ENCODE results near the gene PIANP. TPM values are rescaled to one million over a fixed set of nuclear protein-coding genes. Genes with fewer than 3 reads are reported as not detected.

PIANP gene
- total RNA-seq, 1 donor from 2014 or later = 0.40 TPM

- TF ChIP-seq CTCF (IDR thresholded peaks at IDR 0.05) = no peak
- Mint-ChIP-seq H3K4me1 (peaks cover 11% of the 10 kb centered on the region), H3K9me3 (no peaks in the 10 kb centered on the region), H3K27me3 (no peaks in the 10 kb centered on the region), H3K4me3 (no peak overlapping the region), H3K27ac (no peak overlapping the region), H3K36me3 (ENCODE audit: low read depth) (peaks cover 55% of the 10 kb centered on the region)
- ATAC-seq (ENCODE audit: low read depth) (no peak), DNase-seq (no peak)
- POLR2A ChIA-PET = no interaction called here
- intact Hi-C loops (cut with micrococcal nuclease) = no loop called here
- CTCF ChIA-PET = no interaction called here
Measured at GRCh38 chr12:6650832-6651231, 49.8 kb downstream of the PIANP start.

DNA sequence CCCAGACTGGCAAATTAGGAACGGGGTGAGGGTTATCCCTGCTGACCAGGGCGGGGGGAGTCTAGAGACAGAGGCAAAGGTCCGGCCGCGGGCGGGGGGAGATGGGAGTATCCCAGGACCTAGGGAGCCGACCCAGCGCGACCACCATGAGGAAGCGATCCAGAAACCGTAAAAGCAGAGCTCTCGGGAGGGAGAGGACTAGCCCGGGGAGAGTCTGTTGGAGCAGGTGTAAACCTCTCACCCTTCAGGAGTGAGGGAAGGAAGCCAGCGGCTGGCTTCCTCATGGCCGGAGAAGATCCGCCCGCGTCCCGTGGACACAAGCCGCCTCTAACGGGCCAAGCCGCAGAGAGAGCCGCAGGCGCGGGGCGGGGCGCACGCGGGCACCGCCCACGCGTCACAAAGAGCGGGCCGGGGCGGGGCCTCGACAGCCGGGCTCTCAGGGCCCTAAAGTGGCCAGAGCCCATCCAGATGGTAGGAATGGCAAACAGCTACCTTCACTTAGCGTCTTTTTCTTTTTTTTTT is 53.5 kb downstream of the PIANP start, which contains the start of gene ACRBP:
TSS of gene ACRBP (minus strand) at position 350 of the 522 bp plus-strand sequence. CDS start at position 284, 66 bp downstream.
- Mint-ChIP-seq H3K27me3 (no peaks in the 10 kb centered on the region), H3K36me3 (ENCODE audit: low read depth) (peaks cover 30% of the 10 kb centered on the region), H3K9me3 (peaks cover 5% of the 10 kb centered on the region), H3K4me3 (peak within 1 kb of the TSS; percentile 84), H3K4me1 (peaks cover 39% of the 10 kb centered on the region), H3K27ac (peak within 1 kb of the TSS; percentile 74)
- DNase-seq (peak; percentile 71), ATAC-seq (ENCODE audit: low read depth) (peak; percentile 83)
- POLR2A ChIA-PET = interaction anchor here (0.5 to 2.1 kb wide), 9 partner anchors 11 to 318 kb away, joined by 3 to 17 read pairs (median 4); partner anchors contain the start of gene LPAR5
- intact Hi-C loops (cut with micrococcal nuclease) = no loop called here
- CTCF ChIA-PET = interaction anchor here (4.4 kb wide), 1 partner anchor 27 kb away, joined by 26 read pairs; no protein-coding TSS in a partner anchor
- no peak for TF ChIP-seq CTCF (IDR thresholded peaks at IDR 0.05)

DNA sequence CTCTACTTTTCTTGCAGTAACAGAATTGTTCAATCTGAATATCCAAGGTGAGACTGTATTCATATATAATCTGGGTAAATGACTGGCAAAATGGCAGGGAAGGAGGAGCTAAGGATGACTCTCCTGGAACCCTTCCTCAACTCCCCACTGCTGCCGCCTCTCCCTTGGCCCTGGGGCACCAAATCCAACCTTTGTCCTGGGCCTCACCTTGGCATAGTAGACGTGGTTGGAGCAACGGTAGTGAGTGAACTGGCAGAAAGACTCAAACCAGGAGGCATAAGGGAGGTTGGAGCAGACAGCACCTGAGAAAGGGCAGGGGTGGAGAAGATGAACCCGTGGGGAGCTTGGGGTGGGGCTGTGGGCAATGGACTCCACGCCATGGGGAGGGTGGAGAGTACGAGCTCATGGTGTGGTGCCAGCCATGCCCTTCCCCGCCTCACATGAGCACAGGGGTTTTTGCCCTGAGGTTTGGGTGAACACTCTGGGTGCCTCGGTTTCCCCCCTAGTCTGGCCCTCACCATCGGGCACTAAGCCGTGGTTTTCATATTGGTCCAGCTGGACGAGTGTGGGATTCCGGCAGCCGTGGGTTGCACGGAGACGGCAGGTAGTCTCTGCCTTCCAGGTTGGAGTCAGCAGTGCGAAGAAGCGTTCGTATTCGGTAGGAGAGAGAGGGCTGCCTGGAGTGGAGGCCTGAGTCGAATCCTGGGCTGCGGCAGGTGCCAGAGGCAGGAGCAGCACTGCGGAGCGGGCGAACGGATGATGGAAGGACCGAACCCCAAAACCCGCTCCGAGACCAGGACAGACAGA is 54.1 kb downstream of the PIANP start:
- Mint-ChIP-seq H3K27ac (peak overlapping the region; percentile 74), H3K9me3 (peaks cover 5% of the 10 kb centered on the region), H3K27me3 (no peaks in the 10 kb centered on the region), H3K4me1 (peaks cover 42% of the 10 kb centered on the region), H3K36me3 (ENCODE audit: low read depth) (peaks cover 25% of the 10 kb centered on the region), H3K4me3 (peak overlapping the region; percentile 84)
- intact Hi-C loops (cut with micrococcal nuclease) = no loop called here
- TF ChIP-seq CTCF (IDR thresholded peaks at IDR 0.05) = no peak
- ATAC-seq (ENCODE audit: low read depth) (no peak), DNase-seq (no peak)
- POLR2A ChIA-PET = interaction anchor here (0.6 to 2.1 kb wide), 5 partner anchors 11 to 32 kb away, joined by 3 to 17 read pairs (median 6); partner anchors contain the start of gene LPAR5
- CTCF ChIA-PET = interaction anchor here (4.4 kb wide), 1 partner anchor 26 kb away, joined by 26 read pairs; no protein-coding TSS in a partner anchor

DNA sequence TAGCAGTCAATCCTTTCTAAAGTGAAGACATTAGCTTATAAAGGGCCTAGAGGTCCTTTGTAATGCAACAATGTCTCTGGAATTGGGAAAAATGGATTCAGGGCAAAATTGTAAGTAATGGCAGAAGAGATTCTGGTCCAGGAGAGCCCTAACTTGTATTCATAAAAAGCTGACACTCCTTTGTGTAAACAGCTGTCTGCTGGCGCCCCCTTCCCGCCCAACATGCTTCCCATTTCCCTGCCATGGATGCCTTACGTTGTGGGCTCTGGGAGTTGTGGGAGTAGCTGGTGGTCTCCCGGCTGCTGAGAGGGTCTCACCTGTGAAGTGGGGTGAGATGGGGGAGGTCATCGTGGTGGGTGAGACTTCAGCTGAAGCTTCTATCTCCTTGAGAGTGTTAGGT is 55.7 kb downstream of the PIANP start:
- Mint-ChIP-seq H3K27ac (peak overlapping the region; percentile 89), H3K4me1 (peaks cover 43% of the 10 kb centered on the region), H3K4me3 (peak overlapping the region; percentile 70), H3K9me3 (peaks cover 5% of the 10 kb centered on the region), H3K36me3 (ENCODE audit: low read depth) (peaks cover 9% of the 10 kb centered on the region), H3K27me3 (no peaks in the 10 kb centered on the region)
- no peak for DNase-seq
- intact Hi-C loops (cut with micrococcal nuclease) = loop anchor here (1.0 to 2.0 kb wide), 3 partner anchors 10 to 28 kb away; partner anchors contain the start of genes ING4 and LPAR5
- CTCF ChIA-PET = interaction anchor here (1.0 to 4.4 kb wide), 5 partner anchors 10 to 88 kb away, joined by 3 to 26 read pairs (median 4); partner anchors contain the start of gene LPAR5
- POLR2A ChIA-PET = interaction anchor here (1.1 to 3.6 kb wide), 8 partner anchors 13 to 52 kb away, joined by 3 to 105 read pairs (median 4); partner anchors contain the start of genes CHD4 and LPAR5
- TF ChIP-seq CTCF (IDR thresholded peaks at IDR 0.05) = no peak
- no peak for ATAC-seq (ENCODE audit: low read depth)
